GM19240 (cell line): Measurements from ENCODE around the gene MMP23B.
"Not testable (repeated sequence)": the region's sequence is repeated elsewhere in the genome, so short reads cannot be mapped to it uniquely, and the experiment has no call there.

ENCODE experiments used
- DNase-seq: peaks from one replicate; pipeline ENCODE4 v3.0.0; 2011; ENCODE audit warnings: low spot score; ENCODE audit not compliant: insufficient read length

MMP23B gene

GRCh38 chr1:1664941-1665814, 33.2 kb downstream of the MMP23B start:
- no peak for DNase-seq

GRCh38 chr1:1665815-1666251, 33.9 kb downstream of the MMP23B start:
- DNase-seq: no peak

- DNase-seq: no peak
These were observed 34.6 kb downstream of the MMP23B start for GRCh38 chr1:1666526-1666925.

DNA sequence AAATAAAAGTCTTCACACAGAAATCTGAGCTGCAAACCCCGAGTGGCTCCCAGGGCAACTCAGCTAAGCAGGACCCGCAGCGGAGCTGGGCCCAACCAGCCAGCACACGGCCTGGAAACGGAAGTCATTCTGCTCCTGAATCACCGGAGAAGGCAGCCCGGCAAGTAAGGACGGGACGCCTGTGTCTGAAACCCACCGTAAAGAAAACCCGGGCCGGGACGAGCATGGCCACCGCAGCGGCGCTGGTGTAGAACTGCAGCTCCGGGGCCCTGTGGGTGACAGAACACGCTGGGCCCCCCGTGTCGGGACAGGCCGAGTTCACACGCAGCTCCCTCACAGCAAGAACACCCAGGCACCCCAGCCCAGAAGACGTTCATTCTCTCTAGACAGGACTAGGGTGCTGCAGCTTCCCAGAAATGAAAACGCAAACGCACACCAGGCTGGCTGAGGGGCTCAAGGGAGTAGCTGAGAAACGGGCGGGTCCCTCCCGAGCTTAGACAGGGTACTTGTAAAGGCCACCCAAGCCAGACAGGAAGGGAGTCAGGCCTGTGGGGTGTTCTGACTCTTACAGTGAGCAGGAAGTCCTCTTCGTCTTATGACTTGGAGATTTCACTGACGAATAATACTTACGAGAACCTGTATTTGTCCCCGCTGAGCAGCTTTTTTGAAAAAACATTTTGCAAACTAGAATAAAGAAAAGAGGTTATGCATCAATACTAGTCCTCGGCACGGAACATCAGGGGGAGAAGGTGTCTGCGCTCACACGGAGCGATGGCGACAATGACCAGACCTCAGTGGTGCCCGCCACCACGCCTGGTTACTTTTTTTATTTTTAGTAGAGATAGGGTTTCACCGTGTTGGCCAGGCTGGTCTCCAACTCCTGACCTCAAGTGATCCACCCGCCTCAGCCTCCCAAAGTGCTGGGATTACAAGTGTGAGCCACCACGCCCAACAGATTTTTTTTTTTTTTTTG, 37.8 kb downstream of the MMP23B start:
- DNase-seq: no peak

DNA sequence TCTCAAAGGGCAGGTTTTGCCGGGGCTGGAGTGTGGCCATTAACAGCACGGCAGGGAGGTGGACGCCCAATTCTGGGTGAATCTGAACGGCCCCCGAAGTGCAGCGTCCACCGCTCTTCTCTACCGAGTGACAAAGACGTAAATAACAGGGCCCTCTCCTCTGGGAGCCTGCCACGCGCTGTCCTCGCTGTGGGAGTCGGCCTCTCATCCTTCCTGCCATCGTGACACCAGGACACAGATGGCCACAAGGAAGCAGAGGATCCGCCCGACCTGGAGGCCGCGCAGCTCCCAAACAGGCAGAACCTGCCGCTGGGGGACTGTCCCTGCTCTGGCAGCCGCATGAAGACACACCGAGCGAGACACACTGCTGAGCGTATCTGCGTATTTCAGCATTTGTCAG, 38.9 kb downstream of the MMP23B start:
- no peak for DNase-seq

DNA sequence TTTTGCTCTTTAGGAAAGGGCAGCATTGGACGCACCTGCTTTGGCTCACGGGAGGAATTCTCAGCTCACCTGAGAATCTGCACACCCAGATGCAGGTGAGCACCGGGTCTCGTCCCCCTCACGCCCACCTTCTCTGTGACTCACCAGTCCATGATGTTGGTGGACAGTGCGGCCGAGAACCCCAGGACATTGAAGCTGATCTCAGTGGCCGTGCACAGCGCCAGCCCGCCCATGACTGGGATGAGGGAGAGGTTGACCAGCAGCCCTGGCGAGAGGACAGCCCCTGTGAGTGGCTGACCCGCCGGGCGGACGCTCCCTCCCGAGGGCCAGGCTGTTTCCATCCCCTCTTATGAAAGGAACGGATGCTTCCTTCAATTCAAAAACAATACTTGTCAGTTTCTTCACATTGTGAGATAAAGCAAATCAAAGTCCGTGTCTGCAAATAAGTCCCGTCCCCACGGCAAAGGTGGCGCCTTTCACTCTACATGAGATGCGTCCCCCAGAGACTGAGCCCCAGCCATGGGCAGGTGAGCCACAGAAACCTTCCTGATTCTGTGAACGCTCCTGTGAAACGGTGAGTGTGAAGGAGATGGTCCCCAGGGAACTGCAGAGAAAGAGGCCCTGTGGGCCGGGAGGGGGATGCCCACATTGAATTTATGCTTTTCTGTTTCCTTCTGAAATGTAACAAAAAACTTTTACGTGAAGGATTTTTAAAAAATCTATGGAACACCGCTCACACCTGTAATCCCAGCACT, 39.6 kb downstream of the MMP23B start:
- DNase-seq: no peak

DNA sequence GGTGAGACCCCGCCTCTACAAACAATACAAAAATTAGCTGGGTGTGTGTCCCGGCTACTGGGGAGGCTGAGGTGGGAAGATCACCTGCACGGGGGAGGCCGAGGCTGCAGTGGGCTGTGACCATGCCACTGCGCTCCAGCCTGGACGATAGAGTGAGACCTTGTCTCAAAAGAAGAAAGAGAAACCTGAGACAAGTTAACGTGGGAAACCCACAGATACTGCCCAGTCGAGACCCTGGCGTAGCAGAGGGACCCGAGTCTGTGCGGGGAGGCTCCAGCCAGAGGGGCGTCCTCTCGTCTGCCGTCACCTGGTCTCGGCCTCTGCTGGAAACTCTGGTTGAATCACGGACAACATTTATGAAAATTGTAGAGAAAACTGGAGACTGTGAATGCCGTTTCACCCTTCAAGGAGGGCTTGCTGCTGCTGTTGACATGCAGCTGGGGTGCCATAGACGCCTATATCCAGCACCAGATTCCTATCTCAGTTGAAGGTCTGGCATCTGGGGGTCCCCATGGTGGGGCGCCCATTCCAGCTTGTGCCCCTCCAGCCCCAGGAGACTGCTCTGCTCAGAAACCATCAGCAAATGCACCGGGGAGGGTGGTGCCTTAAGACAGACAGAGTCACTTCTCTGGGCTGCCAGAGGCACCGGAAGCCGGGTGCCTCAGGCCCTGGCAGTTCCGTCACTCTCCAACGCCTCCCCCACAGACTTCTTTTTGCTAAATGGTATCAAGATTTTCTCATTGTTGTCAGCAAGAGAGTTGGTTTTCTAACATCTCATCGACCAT, 40.4 kb downstream of the MMP23B start:
- DNase-seq: no peak

GRCh38 chr1:1674806-1675205, 42.8 kb downstream of the MMP23B start:
- not testable (repeated sequence) for DNase-seq

- DNase-seq: not testable (repeated sequence)
These were observed 43.2 kb downstream of the MMP23B start for GRCh38 chr1:1675218-1675617.

- DNase-seq: not testable (repeated sequence)
These were observed 44.1 kb downstream of the MMP23B start for GRCh38 chr1:1676087-1676486.

DNA sequence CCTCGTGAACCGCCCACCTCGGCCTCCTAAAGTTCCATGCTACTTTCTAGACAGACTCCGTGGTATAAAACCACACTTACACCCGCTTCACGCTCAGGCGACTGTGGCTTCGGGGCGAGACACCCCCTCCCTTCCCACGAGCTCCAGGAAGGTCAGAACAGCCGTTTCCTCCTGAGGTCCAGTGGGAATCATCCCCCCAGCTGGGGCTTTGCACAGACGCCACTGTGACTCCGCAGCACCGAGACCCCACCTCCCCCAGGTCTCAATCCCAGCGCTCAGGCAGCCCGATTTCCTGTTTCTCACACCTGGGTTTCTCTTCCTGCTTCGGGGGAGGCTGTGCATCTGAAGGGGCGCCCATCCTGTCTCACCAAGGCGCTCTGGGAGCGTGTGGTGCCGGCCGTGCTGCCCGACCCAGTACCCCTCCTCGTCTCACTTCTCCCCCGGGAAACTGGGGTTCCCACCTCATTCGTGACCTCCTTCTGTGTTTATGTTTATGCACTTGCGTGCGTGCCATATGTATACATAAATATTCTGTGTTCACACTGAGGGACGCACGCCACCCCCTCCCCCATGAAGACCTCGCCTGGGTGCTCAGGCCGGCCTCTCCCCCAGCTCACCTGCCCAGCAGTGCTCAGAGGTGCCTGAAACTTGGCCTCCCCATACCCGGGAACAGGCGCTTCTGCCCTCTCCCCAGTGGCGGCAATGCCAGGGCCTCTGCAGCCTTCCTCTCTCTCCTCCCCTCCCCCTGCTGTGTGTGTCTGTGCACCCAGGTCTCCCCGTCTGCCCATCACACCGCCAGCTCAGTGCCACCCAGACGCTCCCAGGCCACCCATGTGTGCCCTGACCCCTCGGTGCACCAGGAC, 46.0 kb downstream of the MMP23B start:
- peak; percentile 75 for DNase-seq

- peak; percentile 24 for DNase-seq
These were observed 46.8 kb downstream of the MMP23B start for GRCh38 chr1:1678581-1679380.

GRCh38 chr1:1680031-1680911, 48.3 kb downstream of the MMP23B start:
- DNase-seq: no peak

DNA sequence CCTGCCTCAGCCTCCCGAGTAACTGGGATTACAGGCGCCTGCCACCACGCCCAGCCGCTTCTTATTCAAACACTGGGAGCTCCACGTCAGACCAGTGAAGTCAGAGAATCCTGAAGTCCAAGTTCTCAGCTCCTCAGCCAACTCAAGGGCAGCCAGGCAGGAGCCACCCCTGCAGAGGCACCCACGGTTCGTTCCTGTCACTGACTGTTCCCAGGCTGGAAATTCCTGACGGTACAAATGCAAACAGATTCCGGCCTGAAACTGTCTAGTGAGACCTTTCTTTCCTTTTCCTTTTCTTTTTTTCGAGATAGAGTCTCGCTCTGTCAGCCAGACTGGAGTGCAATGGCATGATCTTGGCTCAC, 48.9 kb downstream of the MMP23B start:
- DNase-seq: no peak

DNA sequence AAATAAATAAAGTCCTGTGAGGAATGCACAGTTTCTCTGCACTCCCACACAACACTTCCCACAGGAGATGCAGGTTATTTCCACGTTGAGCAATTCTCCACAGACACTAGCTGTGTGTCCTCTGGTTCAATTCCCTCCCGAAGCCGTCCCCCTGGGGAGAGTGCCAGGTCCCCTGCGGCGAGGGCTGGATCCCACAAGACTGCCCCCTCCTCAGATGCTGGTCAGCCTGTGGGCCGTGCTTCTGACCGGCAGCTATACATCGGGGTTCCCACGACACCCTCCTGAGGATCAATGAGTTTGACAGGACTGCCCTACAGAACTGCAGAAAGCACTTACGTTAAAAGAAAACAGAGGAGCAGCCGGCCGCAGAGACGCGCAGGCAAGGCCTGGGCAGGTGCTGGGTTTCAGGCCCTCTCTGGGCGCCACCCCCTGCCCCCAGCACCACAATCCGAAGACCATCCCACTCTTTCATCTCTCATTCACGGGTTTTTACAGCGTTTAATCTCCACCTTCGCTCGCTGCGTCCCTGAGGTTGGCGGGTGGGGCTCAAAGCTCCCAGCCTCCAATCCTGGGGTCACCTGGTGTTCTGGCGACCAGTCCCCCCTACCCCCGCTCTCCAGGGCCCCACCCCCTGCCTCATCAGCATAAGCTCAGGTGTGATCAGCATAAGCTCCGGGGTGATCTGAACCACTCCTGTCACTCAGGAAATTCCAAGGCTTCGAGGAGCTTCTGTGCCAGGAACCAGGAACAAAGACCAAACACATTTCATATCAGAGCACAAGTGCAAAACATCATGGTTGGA, 51.3 kb downstream of the MMP23B start:
- no peak for DNase-seq
